ENCODE data around the gene AHNAK2.

The AHNAK2 gene

GRCh38 chr14:104984056-104984894 lies 6.1 kb upstream of the AHNAK2 start:
- FAIRE-seq: no peak

- no peak for FAIRE-seq
These were observed 5.1 kb upstream of the AHNAK2 start for GRCh38 chr14:104983231-104983721.

- no peak for FAIRE-seq
These were observed 4.5 kb upstream of the AHNAK2 start for GRCh38 chr14:104982548-104983230.

GRCh38 chr14:104981699-104982541 lies 3.7 kb upstream of the AHNAK2 start:
- no peak for FAIRE-seq

- FAIRE-seq: no peak
These were observed 2.7 kb upstream of the AHNAK2 start for GRCh38 chr14:104980611-104981531.

GRCh38 chr14:104979758-104980610 lies 1.8 kb upstream of the AHNAK2 start:
- FAIRE-seq: no peak

- FAIRE-seq: no peak
These were observed 845 bp upstream of the AHNAK2 start for GRCh38 chr14:104978746-104979691.

- FAIRE-seq: no peak
These were observed 1.0 kb downstream of the AHNAK2 start for GRCh38 chr14:104977008-104977680.

- no peak for FAIRE-seq
These were observed 1.8 kb downstream of the AHNAK2 start for GRCh38 chr14:104976198-104977007.

GRCh38 chr14:104975481-104976197 lies 2.5 kb downstream of the AHNAK2 start:
- no peak for FAIRE-seq

- no peak for FAIRE-seq
These were observed 3.3 kb downstream of the AHNAK2 start for GRCh38 chr14:104974665-104975390.

GRCh38 chr14:104974146-104974541 lies 4.0 kb downstream of the AHNAK2 start:
- no peak for FAIRE-seq

- FAIRE-seq: no peak
These were observed 4.6 kb downstream of the AHNAK2 start for GRCh38 chr14:104973385-104974145.

- no peak for FAIRE-seq
These were observed 5.1 kb downstream of the AHNAK2 start for GRCh38 chr14:104973135-104973384.

- peak; percentile 21 for FAIRE-seq
These were observed 5.7 kb downstream of the AHNAK2 start for GRCh38 chr14:104972301-104973134.
